GM21381 (cell line): Measurements from ENCODE around the gene EDAR.
A peak's percentile ranks its signal among the peaks of the same experiment; 100 is the strongest.

ENCODE experiments used
- ATAC-seq: cut with Tn5 transposase; IDR thresholded peaks from one replicate; pipeline ENCODE4 v1.9.1; 2021; ENCODE audit warnings: mild to moderate bottlenecking, moderate library complexity; ENCODE audit not compliant: unreplicated experiment

EDAR gene

DNA sequence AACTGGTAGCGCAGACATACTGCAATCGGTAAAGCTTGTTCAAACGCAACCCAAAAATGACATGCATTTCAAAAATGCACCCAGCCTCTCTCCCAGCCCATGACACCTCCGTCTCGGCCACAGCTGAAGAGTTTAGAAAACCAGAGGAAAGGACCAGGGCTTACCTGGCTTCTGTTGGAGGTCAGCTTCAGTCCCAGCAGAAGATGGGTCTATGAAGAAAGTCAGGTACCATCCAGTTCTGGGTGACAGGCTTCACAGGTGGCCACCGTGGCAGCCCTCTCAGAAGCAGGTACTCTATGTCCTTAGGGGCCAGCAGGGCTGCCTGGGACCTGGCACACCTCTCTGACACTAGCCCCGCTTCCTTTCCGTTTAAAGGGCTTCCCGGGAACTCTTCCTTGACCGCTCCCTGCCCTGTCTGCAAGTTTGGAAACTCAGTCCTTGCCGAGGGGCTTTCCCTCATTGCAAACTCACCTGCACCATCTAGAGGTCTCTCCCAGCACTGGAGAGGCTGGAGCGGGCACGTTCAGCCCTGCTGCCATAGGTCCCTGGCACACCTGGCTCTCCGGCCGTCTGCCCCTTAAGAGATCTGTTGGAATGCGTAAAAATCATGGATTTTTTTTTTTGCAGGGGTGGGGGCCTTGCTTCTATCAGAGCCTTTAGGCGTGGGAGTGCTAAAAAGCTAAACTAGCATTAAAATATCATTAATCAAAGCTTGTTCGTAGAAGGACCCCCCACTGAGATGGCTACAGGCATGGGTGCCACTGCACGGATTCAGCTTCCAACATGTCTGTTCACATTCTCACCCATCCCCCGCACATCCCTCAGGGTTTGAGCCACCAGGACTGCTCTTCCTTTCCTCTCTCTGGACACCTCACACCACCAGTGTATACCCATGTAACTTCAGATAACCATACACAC is at the start of gene EDAR:
EDAR (minus strand) TSS at position 425 of the 918 bp plus-strand sequence. CDS start 58,206 bp downstream, outside the sequence.
- no peak for ATAC-seq

DNA sequence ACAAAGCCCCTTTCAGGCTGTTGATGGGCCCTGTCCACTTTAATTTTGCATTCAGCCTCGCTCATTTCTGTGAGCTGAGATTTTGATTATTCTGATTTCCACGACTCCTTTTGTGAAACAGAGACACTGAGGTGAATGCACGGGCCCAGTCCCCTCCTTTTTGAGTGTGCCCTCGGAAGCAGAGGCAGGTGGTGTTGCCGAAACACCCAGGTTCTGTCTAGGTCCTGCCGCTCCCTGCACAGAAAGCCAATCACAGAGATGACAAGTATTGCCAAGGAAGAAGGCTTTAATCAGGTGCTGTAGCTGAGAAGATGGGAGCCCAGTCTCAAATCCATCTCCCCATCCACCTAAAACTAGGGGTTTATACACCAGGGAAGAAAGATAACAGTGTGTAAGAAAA is 44.2 kb upstream of the EDAR start:
- no peak for ATAC-seq

DNA sequence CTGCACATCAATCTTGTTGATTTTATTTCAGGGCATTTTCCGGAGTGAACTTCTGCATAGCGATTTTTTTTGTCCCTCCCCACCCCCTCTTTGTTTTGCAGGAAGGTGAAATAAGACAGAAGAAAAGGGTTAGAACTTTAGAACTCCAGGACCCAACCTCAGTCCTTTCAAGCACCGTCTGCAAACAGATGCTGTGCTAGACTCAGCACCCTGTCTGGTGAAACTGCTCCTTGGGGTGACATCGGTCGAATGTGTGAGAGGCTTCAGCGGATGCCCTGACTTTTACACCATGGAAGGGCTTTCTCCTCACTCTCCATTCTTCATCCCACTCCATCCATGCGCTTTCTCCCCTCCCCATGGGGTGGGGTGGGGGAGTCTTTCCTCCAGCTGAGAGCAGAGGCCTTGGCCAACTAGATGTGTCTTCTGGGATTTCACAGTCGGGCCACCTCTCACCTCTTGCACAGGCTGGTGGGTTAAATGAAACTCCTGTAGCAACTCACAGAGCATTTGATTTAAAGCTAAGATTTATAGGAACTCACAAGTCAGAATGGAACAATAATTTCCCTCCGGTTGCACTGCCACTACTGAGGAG is 43.3 kb upstream of the EDAR start:
- ATAC-seq, result no peak

DNA sequence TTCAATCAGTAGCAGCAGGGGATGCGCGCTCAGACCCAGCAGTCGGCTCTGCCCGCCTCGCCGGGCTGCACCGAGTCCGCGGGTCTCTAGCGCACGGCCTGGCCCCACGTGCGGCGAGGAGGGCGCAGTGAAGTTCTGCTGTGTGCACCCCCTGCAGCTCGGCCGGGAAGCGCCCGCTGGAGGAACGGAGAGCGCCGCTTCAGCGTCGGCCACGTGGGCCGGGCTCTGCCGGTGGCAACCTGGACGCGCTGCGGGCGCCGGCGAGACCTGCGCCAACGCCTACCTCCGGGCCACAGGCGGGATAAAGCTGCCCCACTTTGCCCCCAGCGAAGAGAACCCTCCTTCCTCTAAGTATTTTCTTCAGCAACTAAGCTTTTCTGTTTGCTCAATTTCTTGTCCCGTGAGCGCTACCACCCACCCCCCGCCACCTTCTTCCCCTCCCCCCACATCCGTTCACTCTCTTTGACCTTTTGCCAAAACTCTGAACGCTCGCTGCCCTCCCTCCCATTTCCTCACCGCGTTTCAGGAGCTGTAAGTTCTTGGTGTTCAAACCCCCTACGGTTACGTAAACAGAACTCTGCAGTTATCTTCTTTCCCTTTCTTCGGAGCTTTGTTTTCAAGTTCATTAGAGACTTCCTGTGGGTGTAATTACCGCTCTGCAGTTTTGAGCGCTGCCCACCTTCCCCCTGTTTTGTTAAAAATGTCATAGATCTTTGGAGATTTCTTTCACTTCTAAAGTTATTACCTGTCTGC is 42.6 kb upstream of the EDAR start:
- peak; percentile 72 for ATAC-seq

DNA sequence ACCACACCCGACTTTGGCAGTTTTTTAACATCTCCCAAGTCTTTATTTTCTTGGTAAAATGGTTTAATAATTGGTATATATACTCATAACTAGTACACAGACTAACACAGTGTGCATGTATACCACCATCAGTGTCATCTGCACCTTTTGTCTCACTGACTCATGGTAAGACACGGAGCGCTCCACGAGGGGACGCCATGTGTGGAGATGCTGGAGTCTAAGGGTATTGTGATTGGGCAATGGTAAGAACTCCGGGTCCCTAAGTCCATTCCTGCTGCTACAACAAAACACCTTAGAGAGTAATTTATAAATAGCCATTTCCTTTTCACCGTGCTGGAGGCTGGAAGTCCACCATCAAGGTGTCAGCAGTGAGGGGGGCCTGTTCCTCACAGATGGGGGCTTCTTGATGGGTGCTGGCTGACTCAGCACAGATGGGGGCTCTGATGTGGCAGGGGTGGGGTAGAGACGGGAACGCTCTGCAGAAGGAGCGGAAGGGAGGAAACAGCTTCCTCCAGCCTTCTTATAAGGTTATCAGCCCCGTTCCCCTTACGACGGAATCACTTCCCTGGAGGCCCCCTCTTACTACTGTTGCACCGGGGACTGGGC is 42.0 kb upstream of the EDAR start:
- ATAC-seq, result no peak

DNA sequence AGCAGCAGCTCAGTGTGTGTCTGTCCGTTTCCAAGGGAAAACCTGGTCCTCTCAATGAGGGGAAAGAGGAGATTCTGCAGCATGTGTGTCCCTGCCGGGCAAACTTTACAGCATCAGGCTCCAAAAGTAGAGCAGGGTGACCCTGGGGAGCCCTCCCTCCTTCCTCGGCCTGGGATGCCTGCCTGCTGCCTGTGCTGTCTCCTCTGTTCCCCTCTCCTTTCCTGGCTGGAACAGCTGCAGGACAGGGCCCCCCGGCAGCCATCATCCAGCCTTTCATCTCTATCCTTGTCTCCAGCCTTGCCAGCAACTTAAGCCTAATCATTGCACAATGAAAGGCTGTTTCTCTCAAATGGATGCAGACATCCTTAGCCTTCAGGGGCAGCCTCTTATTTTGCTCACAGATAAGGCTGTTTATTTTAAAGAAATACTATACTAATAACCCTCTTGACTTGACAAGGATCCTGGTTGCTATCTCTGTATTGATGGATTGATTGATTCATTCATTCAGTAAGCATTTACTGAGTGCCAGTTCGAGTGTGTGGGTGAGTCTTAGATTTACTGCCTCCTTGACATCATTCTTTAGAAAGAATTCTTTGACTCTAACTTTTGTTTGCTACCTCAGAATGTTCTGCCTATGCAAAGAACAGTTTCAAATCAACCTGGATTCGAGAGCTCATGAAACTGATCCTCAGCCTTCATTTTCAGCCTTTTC is 40.6 kb upstream of the EDAR start:
- no peak for ATAC-seq

DNA sequence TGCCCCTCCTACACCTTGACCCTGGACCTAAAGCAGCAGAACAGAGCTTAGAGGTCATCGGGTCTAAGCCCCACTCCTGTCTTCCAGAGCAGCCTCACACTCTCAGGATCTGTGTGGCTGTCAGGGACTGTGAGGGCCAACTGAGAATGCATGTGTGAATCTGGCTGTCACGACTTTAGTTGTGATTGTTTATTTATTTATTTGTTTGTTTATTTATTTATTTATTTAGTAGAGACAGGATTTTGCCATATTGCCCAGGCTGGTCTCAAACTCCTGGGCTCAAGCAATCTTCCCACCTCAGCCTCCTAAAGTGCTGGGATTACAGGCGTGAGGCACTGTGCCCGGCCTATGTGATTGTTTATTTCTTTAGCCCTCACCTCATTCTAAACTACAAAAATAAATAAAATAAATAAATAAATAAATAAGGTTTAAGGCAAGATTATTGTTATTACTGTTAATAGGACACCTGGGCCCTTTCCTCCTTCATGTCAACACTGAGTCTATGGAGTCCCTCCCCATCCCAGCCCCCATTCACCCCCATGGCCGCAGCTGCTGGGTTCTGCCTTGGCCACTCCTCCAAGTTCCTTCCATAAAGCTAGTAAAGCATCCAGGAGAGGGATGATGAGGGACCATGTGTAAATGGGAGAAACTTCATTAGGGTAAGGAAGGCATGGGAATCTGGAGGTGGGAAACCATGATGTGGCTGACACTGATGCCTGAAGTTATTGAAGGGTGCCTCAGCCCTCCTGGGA is 39.9 kb upstream of the EDAR start:
- no peak for ATAC-seq

DNA sequence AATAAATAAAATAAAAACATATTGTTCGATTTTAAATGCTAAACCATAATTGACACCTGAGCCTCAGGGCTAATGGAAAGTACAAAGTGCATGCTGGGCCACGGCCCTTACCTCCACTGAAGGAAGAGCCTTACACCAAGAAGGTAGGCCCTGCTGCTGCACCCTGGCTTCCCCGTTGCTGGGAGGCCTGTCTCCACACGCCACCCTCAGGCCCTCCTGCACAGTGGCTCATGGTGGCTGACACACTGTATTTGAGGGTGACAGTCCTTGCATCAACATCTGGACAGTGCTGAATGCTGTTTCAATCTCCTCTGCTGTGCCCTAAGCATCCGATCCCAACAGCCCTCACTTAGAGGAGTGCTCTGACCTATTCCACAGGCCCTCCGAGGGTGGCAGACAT is 39.3 kb upstream of the EDAR start:
- no peak for ATAC-seq

DNA sequence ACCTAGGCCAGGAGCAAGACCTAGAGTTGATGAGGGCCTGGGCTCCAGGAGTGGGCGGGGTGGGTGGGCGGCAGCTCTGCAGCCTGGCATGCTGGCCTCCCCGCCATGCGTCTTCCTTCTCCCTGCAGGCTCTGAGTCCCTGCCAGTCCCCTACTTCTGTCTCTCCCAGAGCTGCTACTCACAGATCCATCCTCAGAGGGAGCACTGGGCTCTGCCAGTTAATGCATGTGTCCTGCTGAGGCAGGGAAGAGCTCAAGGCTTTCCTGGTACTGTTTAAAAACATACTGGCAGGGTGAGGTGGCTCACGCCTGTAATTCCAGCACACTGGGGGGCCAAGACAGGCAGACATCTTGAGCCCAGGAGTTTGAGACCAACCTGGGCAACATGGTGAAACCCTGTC is 38.7 kb upstream of the EDAR start:
- no peak for ATAC-seq

DNA sequence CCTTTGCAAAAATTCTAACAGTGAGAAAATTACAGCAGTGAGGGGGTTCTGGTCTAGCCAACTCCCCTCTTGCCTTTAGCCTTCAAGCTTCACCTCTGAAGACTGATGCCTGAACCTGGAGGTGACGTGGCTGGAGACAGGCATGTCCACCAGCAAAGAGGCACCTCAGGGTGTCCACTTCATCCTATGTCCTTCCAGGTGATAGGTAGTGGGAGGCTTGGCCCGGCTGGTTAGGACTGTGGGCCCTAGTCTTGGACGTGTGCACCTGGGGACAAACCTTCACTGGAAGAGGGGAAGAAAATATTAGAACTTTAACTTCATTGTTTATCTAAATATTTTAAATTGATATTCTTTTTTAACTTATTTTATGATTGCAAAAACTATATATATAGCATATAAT is 35.5 kb upstream of the EDAR start:
- ATAC-seq, result no peak

DNA sequence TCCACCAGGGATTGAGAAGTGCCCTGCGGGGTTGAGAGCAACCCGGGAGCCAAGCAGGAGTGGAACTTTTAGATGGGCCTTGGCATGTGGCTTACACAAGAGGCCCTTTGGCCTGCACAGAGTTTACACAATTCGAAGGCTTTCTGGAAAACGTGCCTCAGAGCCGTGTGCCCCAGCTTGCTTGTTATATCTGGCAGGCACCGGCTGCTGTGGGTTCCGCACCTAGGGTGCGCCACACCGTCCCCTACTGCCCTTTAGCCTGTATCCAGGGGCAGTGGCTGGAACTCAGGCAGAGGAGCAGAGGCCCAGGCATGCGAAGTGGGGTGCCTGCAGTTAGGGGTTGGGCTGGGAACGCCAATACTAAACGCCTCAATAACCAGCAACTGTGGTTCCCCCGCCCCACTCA is 32.9 kb upstream of the EDAR start:
- ATAC-seq, result no peak

DNA sequence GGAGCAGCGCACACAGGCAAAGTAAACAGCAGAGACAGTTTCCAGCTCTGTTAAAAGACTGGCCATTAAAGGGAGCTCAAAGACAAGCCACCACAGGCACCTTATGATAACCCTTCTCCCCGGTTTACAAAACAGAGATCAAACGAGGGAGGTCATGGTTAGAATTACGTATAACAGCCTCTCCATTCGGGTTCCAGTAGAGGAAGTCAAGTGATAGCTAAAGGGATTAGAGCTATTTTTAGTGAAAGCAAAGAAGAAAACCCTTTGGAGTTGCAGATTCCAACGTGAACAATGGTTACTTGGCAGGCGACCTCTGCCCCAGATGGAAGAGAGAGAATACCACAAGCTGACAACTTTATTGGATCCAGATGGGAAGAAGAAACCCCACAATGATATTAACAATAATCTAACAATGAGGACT is 31.2 kb upstream of the EDAR start:
- ATAC-seq, result no peak

DNA sequence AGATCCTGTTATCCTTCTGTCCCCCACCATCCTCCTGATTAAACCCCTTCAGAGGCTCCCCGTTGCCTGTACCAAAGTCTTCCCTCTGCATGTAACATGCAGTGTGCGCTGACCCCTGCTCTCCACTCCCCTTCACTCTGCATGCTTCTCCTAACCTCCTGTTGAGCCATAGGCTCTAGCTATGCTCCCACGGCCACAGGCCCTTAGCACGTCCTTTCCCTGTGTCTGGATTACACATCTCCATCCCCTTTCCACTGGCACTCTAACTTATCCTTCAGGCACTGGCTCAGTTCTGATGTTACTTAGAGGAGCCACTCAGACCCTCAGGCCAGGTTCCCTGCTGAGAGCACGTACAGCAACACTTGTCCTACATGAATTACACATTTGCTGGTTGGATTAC is 29.4 kb upstream of the EDAR start:
- ATAC-seq, result no peak

DNA sequence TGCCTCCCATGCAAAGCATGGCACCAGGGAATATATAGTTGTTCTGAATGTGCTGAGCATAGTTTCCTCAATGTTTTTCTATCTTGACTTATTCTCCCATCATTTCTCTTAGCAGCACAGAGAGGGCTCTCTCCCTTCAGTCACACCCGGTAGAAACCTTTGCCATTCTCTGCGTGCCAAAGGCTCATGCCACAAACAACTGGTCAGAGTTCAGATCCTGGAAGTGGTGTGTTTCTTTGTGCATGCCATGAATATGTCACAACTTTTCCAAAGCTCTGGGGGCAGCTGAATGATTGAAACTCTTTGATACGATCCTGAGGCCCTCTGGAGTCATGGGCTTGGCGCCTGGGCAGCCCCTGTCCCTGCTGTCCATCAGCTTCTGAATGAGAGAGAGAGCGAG is 28.0 kb upstream of the EDAR start:
- no peak for ATAC-seq

DNA sequence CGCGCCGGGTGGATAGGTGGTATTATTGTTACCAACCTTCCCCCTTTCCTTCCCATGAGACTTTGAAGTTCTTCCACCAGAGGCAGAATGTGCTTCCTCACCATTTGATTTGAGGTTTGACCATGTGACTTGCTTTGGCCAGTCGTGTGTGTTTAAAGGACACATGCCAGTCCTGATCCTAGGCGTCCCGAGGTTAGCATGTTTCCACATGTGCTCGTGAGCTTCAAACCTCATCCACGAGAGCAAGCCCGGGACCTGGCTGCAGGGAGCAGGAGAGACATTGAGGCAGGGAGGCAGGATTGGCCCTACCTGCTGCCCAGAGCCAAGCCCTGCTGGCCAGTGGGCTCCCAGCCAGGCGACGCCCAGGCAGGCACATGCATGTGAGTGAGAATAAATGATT is 27.4 kb upstream of the EDAR start:
- no peak for ATAC-seq

DNA sequence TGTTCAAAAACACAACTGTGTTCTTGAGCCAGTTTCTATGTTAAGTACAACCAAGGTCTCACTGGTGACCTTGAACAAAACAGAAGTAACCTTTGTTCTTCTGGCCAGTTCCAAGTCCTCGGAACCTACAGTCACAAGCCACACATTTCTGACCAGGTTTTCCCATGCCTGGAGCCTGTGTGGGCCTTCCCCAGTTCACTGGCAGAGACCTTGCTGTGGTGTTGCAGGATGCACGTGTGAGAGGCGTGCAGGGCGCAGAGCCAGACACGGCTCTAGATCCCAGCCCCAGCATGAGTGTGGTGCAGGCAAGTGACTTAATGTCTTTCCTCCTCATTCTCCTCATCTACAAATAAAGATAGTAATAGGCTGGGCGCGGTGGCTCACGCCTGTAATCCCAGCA is 25.5 kb upstream of the EDAR start:
- ATAC-seq, result no peak

DNA sequence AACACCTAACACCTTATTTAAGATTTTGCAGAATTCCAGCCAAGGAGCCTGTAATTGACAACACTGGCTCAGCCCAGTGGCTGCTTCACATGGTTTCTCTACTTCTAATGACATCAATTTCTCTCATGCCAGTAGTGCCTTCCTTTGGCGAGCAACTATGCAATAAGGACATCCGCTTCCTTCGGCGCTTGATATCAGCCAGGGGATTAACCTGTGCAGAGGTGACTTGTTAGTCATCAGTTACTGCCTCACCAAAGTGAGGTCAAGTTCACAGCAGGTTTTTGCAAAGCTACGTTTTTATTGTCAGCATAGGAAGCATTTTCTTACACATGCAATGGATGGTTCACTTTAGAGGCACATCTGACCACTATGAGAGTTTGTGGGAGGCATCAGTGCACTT is 24.0 kb upstream of the EDAR start:
- no peak for ATAC-seq

DNA sequence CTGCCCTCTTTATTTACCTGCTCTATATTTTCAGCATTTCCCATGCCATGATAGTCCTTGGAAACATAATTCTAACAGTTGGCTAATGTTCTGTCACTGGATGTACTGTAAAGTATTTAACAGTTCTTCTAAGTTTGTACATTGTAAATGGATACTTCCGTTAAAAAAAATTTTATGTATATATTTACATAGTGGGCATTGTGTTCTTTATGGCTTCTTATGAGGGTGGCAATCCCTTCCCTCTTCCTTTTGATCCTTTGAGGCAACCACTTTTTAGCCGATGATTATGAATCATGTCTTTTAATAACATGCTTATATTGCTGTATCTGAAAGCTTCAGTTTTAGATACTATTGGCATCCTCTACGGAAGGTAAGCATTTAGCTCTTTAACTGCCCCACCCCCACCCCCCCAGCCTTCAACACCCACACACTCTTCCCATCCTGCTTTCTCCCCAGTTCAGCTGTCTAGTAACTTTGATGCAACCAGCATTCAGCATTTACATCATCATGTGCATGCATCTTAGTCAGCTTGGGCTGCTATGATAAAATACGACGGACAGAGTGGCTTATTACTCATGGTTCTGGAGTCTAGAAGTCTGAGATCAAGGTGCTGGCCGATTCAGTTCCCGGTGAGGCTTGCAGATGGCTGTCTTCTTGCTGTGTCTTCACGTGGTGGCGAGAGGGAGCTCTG is 21.0 kb upstream of the EDAR start:
- no peak for ATAC-seq

DNA sequence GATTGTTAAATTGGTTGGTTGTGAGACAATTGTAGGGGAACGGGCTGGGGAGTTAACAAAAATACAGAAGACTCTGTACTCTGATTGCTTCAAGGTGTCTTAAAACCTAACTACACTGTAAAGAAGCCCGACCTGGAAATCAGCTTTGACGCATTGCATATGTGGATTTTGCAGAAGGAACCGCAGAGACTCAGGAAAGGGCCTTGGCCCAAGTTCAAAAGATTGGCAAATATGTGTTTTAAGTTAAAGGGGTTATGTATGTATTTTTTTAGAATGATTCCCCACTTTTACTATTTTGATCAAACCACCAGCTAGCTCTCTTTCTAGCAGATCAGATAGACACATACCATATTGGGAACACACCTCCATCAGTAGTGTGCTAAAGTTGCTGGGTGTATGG is 18.0 kb upstream of the EDAR start:
- ATAC-seq, result no peak
